Stomach smooth muscle (tissue), 2 donors: Measurements from ENCODE around the gene MMP3.

Experiments used
- H3K27ac ChIP-seq: one replicate; pipeline ENCODE4 v1.7.0; 2013; ENCODE audit warnings: mild to moderate bottlenecking, low read length, inconsistent platforms
- H3K27me3 ChIP-seq, 2 donors: one replicate each; pipeline ENCODE4 v1.7.0; 2013; ENCODE audit warnings: low read length in 2 of 2; ENCODE audit not compliant: insufficient read depth in 2 of 2, control insufficient read depth in 1 of 2
- H3K36me3 ChIP-seq, 2 donors: one replicate each; pipeline ENCODE4 v1.7.0; 2013; ENCODE audit warnings: low read length in 2 of 2; ENCODE audit not compliant: control insufficient read depth in 2 of 2, insufficient read depth in 2 of 2
- H3K4me1 ChIP-seq: one replicate; pipeline ENCODE4 v1.7.0; 2013; ENCODE audit warnings: low read length; ENCODE audit not compliant: control insufficient read depth, insufficient read depth
- H3K4me3 ChIP-seq, 2 donors: one replicate each; pipeline ENCODE4 v1.7.0; 2013; ENCODE audit warnings: low read length in 2 of 2
- H3K9ac ChIP-seq, 2 donors: one replicate each; pipeline ENCODE4 v1.7.0; 2013; ENCODE audit warnings: low read length in 2 of 2, mild to moderate bottlenecking in 1 of 2
- H3K9me3 ChIP-seq, 2 donors: one replicate each; pipeline ENCODE4 v1.7.0; 2013; ENCODE audit warnings: low read length in 2 of 2; ENCODE audit not compliant: control insufficient read depth in 2 of 2
- donor health status: healthy.
- donor health status: Pancreatic carcinoma.

MMP3 gene

GRCh38 chr11:102791271-102792036 is 52.0 kb downstream of the MMP3 start:
- H3K27me3 ChIP-seq = no peaks in the 10 kb centered on the region
- no peaks in the 10 kb centered on the region for H3K4me1 ChIP-seq
- H3K9ac ChIP-seq = no peak overlapping the region
- H3K9me3 ChIP-seq = no peaks in the 10 kb centered on the region
- no peak overlapping the region for H3K27ac ChIP-seq
- no peaks in the 10 kb centered on the region for H3K36me3 ChIP-seq
- no peak overlapping the region for H3K4me3 ChIP-seq

- no peak overlapping the region for H3K27ac ChIP-seq
- H3K9me3 ChIP-seq = no peaks in the 10 kb centered on the region
- no peak overlapping the region for H3K4me3 ChIP-seq
- no peaks in the 10 kb centered on the region for H3K4me1 ChIP-seq
- no peaks in the 10 kb centered on the region for H3K27me3 ChIP-seq
- no peak overlapping the region for H3K9ac ChIP-seq
- no peaks in the 10 kb centered on the region for H3K36me3 ChIP-seq
These were observed 54.9 kb downstream of the MMP3 start for GRCh38 chr11:102788334-102788995.
